ENCODE data around the gene CDK5RAP2.

GRCh38 chr9:120382453-120382852 is 197.5 kb downstream of the CDK5RAP2 start:
- TF ChIP-seq CTCF (IDR thresholded peaks at IDR 0.05) (no peak), POLR2A (IDR thresholded peaks at IDR 0.05) (no peak)
